ENCODE results near the gene RHOG.
"Not testable (repeated sequence)": the region's sequence is repeated elsewhere in the genome, so short reads cannot be mapped to it uniquely, and the experiment has no call there.

Gene RHOG

GRCh38 chr11:3808861-3809623 lies 31.7 kb downstream of the RHOG start:
- DNase-seq, result peak in 3 of 5 experiments; percentile 28 to 83 (median 40)

- peak; percentile 30 to 65 (median 44) for DNase-seq
Observed at GRCh38 chr11:3807909-3808860, 32.6 kb downstream of the RHOG start, which contains the start of gene PGAP2. PGAP2 (plus strand) TSS chr11:3808560; CDS start chr11:3811260, 2,700 bp downstream.

- no peak for DNase-seq
Observed at GRCh38 chr11:3803726-3804495, 36.8 kb downstream of the RHOG start.

DNA sequence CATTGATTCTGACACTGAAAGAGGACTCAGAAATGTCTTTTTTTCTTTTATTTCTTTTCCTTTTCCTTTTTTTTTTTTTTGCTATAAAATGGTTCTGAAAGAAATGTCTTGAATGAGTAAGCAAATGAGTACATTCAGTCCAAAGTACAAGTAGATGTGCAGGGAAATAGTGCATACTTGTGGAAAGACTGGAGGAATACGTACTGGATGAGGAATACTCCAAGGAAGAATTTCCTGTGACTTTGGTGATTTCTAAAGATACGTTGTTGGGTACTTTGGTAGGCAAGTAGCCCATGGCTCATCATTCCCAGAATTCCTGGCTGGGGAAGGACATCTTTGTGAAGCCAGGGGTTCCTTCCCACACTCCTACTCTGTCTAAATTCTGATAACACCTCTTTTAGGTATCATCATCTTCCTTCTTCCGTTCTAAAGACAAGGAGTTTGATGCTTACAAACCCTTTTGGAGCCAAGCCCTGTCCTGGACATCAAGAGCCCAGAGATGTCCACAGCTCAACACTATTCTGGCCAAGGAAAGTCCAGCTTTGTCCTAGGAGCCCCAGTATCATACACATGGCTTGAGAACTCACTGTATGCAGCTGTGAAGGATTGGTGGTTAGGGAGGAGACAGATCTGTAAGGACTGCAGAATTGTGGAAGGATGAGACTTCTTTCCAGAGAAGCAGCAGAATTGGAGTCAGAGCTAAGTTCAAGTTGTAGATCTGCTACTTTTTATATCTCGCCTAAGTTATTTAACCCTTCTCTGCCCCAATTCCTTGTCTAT lies 38.6 kb downstream of the RHOG start:
- no peak for DNase-seq

- DNase-seq, result no peak
Observed at GRCh38 chr11:3799873-3800272, 40.9 kb downstream of the RHOG start.

- no peak for DNase-seq
Observed at GRCh38 chr11:3799143-3799542, 41.6 kb downstream of the RHOG start.

GRCh38 chr11:3797329-3798090 lies 43.2 kb downstream of the RHOG start, which contains the start of gene NUP98:
NUP98 (minus strand) TSS chr11:3797554; CDS start chr11:3782117, 15,437 bp downstream.
- peak; percentile 98 to 100 (median 99) for DNase-seq

DNA sequence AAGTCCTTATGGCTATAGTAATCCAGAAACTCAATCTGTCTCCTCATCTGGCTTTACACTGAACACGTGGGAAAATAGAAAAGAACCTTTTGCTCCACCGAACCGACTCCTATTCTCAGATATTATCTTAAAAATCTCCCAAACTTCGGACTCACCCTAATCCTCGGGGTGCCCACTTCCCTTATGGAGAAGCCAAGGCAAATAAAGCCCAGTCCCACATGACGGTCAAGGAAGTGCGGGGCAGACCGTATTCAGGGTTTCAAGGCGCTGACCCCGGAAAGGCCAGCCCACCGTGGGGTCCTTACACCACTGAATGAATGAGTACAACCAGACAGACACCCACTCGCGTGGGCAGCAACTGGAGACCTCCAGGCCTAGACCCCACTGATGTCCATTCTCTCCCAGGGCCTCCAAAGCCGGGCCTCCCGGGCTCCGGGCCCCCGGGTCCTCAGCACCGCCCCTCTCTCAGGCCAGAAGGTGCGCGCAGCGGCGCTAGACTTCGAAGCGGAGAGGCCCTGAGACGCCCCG lies 43.9 kb downstream of the RHOG start:
- no peak for DNase-seq

DNA sequence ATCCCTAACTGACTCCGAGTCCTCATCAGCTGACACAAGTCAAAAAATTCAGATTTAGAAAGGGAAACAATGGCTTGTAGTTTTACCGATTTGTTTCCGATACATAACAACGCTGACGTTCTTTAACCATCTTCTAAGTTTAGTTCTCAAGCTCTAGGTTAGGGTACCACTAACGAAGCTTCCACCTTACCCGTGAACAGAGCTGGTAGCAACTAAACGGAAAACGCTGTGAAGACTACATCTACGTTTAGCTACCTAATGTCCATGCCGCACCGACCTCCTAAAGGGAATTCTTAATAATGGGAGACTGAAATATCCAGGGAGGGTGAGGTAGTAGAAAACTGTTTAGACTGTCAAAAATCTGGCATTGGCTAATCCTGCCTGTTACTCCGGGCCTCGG lies 44.4 kb downstream of the RHOG start:
- peak in 1 of 5 experiments; percentile 31 for DNase-seq

- no peak for DNase-seq
Observed at GRCh38 chr11:3796002-3796311, 44.8 kb downstream of the RHOG start.

DNA sequence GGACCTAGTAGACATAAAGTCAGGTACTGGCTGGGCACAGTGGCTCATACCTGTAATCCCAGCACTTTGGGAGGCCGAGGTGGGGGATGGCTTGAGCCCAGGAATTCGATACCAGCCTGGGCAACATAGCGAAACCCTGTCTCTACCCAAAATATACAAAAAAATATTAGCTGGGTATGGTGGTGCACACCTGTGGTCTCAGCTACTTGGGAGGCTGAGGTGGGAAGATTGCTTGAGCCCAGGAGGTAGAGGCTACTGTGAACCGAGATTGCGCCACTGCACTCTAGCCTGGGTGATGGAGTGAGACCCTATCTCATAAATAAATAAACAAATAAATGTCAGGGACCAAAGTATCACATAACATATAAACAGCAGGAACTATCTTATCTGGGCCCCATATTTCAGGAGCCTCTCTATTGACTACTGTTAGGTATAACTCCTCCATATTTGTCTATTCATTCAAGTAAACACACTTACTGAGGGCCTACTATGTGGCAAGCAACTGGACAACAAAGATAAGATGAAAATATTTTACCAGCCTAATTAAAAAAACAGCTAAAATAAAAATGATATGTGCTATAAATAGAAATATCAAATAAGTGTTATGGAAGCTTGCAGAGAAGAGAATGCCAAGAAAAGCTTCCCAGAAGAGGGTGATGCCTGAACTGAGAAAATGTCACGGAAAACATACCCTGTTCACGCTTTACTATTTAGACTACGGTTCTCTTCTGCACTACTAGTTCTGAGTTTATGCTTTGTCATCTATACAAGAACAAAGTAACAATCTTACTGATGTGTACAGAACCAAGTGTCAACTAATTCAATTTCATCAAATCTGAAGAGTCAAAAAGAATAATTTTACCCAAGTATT lies 45.4 kb downstream of the RHOG start:
- no peak for DNase-seq

DNA sequence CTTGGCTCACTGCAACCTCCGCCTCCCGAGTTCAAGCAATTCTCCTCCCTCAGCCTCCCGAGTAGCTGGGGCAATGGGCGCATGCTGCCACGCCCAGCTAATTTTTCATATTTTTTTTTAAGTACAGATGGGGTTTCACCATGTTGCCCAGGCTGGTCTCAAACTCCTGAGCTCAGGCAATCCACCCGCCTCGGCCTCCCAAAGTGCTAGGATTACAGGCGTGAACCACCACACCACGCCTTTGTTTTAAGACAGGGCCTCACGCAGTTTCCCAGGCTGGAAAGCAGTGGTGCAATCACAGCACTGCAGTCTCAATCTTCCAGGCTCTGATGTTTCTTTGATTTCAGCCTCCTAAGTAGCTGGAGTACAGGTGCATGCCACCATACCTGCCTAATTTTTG lies 46.4 kb downstream of the RHOG start:
- not testable (repeated sequence) for DNase-seq

DNA sequence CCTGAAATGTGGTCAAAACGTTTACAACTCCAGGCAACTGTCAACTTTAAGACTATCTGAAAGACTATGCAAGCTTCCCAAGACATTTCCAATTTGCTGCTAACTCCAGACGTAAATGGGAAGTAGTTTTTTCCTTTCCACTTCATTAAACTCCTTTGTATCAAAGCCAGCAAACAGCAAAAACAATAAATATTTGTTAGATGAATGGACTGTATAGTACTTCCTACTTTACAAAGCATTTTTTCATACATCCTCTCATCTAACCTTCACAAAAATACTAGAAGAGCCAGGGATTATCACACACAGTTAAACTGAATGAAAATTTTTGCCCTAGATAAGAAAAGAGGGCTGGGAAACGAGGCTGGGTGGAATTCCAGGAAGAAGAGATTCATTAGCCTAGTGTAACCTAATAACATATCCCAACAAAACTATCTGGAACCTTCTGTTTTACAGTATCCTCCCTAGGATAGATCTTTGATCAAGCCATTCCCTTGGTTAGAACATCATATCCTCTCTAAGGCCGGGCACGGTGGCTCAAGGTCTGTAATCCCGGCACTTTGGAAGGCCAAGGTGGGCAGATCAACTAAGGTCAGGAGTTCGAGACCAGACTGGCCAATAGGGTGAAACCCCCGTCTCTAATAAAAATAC lies 53.9 kb downstream of the RHOG start:
- no peak for DNase-seq

GRCh38 chr11:3783611-3784010 lies 57.1 kb downstream of the RHOG start:
- DNase-seq, result no peak

DNA sequence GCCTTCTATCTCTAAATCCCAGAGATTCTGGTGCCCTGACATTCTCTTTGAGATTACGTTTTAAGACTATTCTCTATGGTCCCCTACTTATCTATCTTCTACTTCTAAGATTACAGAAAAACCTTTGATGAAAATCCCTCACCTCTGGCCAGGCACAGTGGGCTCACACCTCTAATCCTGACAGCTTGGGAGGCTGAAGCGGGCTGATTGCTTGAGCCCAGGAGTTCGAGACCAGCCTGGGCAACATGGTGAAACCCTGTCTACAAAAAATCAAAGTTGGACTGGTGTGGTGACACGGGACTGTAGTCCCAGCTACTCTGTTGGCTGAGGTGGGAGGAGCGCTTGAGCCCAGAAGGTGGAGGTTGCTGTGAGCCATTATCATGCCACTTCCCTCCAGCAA lies 57.8 kb downstream of the RHOG start:
- DNase-seq, result no peak

GRCh38 chr11:3781423-3781822 lies 59.3 kb downstream of the RHOG start:
- no peak for DNase-seq
